Stimulated activated CD8-positive, alpha-beta memory T cell treated with anti-CD3 and anti-CD28 coated beads, Interleukin-15, amount 100 ng/mL, for 4 hours (primary cell): ENCODE measurements around the gene TIGIT.
"Not testable (repeated sequence)": the region's sequence is repeated elsewhere in the genome, so short reads cannot be mapped to it uniquely, and the experiment has no call there.

Experiments
- DNase-seq, 2 donors: peaks; one replicate each; pipeline ENCODE4 v3.0.0-alpha.2; 2020; ENCODE audit warnings: low read depth in 2 of 2

The TIGIT gene

DNA sequence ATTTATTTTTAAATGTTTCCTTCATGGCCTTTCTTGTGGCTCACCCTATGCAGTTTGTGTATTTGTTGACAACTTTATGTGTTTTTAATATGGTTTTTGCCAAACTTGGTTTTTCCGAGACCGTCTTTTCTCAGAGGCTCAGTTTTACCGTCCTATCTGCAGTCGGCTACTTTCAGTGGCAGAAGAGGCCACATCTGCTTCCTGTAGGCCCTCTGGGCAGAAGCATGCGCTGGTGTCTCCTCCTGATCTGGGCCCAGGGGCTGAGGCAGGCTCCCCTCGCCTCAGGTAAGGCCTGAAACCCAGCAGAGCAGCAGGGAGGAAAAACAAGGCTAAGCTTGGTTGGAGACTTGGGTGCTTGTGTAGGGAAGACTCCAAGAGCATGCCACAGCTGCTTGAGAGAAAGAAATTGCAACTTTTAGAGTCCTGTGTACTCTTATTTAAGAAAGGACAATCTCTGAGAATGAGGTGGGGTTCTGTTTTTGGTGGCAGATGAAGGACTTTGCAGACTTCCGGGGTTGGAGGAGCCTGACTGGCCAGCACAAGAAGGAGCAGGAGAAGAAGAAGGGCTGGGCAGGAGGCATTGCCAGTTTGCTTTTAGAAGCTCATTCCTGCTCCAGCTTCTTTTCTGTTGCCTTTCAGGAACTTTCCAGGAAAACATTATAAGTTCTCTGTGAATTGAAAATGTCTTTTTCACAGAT, at the start of gene TIGIT:
TSS of gene TIGIT (plus strand) at position 191 of the 698 bp plus-strand sequence. CDS start at position 225, 34 bp downstream.
- no peak for DNase-seq

DNA sequence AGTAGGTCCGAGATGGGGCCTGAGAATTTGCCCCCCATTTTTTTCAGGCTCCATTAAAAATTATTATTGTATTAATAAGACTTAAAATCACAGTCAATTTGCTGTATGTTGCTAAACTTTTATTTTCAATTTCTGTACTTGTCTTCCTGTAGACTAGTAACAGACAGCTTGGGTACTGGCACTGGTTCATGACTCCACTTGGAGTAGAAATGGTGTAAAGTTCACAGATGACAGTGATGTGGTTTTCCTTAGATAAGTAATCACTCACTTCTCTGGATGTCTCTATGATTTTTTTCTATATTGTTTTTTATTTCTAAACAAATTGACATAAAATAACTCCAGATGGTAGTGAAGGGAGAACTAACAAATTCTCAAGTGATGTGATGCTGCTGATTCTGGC, 40.9 kb upstream of the TIGIT start:
- DNase-seq = no peak

DNA sequence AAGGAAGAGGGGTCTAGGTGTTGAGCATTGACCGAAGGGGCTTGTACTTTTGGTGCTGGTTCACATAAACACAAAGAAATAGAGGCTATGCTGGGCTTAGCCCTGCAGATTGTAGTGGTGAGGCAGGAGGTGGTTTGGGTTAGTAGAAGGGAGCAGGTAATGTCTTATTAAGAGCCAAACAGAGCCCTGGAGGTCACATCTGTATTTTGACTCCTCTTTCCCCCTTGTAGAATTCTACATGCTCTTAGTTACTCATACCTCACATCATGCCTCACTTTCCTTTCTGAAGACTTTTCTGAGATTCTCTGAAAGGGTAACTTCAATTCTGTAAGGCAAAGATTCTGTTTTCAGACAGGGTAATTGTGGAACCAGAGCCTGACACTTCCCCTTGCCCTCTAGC, 40.3 kb upstream of the TIGIT start:
- DNase-seq = no peak

DNA sequence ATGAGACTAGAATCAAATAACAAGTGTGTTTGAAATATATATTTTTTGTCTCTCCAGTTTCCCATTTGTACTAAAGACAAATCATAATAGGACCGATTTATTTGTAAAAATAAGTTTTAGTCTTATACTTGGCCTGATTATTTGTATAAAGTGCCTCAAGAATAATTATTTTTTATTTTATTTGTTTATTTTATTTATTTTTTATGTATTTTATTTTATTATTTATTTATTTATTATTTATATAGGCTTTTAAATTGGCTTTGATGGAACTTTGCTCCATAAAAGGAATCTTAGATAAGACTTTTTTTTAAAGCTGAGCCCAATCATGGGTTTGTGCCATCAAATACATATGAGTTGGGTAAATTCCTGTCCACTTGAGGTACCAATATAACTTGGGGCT, 34.3 kb upstream of the TIGIT start:
- DNase-seq = no peak

DNA sequence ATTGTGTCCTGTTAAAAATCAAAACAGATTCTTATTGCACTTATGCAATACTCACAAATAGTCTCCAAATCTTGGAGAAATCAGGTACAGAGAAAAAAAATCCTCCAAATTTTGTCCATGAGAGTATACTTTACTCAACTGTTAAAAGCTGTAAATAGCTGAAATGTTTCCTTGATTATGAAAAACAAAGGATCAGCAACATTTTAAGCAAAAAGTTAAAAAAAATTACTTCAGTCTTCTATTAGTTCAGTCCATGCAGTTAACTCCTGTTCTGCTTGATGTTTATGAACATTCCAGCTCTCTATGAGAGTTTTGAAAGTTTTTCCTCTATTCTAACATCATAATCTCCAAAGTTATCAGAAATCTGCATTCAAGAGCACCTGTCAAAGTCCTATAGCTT, 33.7 kb upstream of the TIGIT start:
- DNase-seq = no peak

DNA sequence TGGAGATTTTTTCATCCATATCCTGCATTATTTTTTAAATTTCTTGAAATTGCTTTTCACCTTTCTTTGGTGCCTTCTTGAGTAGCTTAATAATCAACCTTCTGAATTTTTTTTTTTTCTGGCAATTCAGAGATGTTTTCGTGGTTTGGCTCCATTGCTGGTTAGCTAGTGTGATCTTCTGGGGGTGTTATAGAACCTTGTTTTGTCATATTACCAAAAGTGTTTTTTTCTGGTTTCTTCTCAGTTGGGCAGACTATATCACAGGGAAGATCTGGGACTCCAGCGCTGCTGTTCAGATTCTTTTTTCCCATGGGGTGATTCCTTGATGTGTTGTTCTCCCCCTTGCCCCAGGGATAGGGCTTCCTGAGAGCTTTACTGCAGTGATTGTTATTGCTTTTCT, 23.8 kb upstream of the TIGIT start:
- DNase-seq = no peak

DNA sequence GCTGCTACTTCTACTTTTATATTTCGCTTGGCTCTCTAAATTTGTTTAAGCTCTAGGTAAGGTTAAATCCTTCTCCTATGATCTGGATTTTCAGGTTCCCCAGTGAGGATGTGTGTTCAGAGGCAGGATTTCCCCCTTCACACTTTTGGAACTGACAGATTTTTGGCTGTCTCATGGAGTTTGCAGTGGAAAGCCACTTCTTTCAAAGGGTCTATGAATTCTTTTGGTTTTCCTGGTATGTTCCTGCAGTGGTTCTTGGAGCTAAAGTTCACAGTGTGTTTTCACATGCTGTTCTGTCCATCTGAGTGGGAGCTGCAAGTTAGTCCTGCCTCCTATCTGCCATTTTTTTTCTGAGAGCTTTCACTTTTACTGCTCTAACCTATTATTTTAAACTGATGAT, 21.6 kb upstream of the TIGIT start:
- no peak for DNase-seq

DNA sequence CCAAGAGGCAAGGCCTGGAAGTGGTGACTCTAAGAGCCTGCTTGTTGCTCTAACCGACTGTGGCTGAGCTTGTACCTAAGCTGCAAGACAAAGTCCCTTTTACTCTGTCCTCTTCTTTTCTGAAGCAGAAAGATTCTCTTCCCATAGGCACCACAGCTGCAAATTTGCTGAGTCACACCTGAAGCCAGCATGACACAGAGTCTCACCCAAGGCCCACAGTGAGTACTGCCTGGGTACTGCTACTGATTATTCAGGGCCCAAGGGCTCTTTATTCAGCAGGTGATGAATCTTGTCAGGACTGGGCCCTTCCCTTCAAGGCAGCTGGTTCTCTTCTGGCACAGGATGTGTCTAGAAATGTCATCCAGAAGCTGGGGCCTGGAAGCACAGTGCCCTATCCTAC, 18.9 kb upstream of the TIGIT start:
- DNase-seq = no peak

DNA sequence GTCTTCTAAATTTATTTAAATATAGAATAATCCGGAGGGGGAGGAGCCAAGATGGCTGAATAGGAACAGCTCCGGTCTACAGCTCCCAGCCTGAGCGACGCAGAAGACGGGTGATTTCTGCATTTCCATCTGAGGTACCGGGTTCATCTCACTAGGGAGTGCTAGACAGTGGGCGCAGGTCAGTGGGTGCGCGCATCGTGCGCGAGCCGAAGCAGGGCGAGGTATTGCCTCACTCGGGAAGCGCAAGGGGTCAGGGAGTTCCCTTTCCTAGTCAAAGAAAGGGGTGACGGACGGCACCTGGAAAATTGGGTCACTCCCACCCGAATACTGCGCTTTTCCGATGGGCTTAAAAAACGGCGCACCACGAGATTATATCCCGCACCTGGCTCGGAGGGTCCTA, 17.0 kb upstream of the TIGIT start:
- DNase-seq = not testable (repeated sequence)

DNA sequence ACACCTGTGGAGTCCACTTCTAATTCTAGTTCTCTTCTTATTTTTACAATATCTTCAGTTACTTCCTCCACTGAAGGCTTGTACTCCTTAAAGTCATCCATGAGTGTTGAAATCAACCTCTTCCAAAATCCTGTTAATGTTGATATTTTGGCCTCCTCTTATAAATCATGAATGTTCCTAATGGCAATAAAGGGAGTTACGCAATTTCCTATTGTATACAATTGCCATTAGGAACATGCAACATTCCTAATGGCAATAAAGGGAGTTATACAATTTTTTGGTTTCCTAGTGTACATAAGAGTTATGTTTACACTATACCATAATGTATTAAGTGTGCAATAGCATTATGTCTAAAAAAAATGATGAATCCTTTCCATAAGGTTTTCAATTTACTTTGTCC, 9.2 kb upstream of the TIGIT start:
- no peak for DNase-seq

DNA sequence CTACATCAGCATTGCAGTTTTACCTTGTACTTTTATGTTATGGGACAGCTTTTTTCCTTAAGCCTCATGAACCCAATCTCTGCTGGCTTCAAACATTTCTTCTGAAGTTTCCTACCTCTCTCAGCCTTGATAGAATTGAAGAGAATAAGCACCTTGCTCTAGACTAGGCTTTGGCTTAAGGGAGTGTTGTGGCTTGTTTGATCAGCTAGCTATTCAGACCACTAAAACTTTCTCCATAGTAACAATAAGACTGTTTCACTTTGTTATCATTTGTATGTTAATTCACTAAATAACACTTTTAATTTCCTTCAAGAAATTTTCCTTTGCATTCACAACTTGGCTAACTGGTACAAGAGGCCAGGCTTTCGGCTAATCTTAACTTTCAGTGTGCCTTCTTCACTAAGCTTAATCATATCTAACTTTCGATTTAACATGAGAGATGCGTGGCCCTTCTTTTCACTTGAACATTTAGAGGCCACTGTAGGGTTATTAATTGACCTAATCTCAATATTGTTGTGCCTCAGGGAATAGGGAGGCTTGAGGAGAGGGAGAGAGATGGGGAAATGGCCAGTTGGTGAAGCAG, 8.1 kb upstream of the TIGIT start:
- no peak for DNase-seq

DNA sequence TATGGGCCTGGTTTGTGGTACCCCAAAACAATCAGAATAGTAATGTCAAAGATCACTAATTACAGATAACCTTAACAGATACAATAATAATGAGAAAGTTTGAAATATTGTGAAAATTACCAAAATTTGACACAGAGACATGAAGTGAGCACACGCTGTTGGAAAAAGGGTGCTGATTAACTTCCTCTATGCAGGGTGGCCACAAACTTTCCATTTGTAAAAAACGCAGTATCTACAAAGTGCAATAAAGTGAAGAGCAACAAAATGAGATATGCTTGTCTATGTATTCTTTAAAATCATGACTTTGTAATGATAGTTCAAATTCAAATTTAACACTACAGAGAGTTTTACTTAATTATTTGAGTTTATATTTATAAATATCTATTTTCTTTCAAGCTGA, 7.6 kb upstream of the TIGIT start:
- no peak for DNase-seq

DNA sequence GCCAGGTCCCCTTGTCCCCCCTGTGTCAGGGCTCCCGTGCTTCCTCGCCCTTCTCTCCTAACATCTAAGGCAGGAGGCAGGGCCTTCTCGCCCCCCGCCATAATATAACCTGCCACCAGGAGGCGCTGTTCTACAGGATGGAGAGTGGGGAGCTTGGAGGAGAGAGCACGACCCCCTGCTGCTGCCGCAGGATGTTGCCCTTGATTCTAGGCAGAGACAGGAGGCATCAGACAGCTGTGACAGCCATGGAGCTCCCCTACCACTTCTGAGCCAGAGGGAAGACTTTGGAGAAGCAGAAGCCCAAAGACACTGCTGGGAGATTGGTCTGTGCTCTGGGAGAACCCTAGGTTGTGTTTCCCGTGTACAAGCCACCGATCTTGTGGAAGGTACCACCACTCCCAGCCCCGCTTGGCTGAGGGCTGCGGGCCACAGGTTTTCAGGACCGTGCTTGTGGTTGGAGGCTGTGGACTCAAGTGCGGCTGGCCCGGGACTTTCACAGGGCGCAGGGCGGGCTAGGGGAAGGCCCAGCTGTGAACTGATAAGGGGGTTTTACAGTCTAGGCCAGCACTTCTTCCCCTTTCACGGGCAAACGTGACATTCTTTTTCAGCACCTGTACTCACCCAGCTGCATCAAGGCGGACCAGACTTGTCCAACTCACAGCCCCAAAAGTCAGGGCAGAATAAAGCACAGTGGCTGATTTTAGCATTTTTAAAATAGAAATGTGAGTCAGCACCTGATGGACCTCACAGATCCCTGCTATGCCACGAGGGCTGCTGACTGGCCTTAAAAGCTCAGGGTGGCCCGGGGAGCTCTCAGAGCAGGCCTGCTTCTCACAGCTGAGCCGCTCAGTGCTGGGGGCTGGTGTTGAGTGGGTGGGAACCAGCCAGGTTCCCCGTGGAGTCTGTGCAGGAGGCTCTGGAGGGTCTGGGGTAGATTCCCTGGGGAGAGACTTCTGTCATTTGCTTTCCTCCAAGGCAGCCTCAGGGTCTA, 2.6 kb upstream of the TIGIT start:
- DNase-seq = peak; percentile 72 to 84

DNA sequence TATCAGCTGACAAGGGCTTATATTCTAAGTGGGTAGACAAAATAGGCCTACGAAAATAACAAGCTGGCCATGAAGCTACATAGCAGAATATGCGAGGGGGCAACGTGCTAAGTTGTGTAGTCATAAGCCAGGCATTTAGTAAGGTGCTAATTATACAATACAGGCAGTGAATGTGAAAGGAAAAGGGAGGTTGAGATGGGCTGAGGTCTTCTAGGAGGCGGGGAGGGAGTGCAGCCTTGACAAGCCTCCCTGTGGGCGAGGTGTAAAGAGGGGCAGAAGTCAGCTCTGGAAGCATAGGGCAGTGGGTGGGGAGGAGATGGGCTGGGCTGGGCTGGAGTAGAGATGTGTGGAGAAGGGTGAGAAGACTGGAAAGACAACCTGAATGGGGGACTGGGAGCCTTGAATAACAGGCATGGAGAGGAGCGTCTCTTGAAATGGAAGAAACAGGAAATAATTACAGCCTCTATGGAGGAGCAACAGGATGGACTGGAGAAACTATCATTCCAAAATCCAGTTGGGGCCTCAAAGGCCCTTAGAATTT, 1.2 kb downstream of the TIGIT start:
- peak; percentile 31 to 35 for DNase-seq

DNA sequence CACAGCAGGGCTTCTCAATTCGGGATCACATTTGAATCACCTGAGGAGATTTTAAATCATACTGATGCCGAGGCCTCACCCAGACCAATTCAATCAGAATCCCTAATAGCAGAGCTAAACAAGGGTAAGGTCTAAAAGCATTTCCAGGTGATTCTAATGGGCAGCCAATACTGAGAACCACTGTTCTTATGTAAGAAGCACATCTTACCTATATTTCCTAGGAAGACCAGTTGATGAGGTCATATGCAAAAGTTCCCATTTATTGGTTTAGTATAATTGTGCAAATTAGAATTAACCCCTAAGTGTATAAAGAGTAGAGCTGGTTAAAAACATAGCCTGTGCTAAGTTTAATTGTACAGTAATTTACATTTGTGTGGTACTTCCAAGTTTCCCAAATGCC, 2.1 kb downstream of the TIGIT start:
- no peak for DNase-seq

DNA sequence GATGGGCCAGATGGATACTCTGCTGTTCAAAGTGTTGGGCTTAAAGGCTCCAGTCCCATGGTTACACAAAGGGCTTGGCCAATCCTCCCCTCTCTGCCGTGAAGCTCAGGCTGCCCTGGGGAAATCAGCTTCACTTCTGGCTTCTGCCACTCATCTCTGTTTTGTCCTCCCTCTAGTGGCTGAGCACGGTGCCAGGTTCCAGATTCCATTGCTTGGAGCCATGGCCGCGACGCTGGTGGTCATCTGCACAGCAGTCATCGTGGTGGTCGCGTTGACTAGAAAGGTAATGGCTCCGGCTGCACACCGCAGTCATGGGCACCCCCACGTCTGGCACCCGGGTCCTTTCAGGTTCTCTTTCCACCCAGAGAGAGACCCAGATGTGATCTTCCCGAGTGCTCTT, 5.6 kb downstream of the TIGIT start:
- DNase-seq = no peak

DNA sequence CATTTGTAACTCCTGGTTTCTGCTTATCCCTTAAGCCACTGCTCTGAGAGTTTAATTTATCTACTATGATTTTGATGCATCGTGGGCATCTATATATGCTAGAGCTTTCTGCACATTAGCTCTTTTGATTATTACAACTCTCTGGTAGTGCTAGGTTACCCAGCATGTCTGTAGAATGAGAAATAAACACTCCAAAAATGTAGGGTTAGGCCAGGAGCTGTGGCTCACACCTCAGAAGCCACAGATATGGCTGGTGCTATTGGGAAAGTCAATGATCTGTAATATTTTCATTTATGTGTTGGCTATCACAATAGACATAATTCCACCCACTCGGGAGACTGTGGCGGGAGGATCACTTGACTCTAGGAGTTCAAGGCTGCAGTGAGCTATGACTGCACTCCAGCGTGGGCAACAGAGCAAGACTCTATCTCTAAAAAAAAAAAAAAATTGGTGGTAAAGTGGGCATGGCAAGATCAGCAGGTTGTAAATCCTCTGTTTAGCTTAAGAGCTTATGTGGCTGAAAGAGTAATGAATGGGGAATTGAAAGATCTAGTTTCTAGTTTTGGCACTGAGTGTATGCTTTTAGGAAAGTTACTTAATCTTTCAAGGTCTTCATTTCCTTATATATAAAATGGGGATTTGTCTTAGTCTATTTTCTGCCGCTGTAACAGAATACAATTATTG, 6.3 kb downstream of the TIGIT start:
- no peak for DNase-seq

DNA sequence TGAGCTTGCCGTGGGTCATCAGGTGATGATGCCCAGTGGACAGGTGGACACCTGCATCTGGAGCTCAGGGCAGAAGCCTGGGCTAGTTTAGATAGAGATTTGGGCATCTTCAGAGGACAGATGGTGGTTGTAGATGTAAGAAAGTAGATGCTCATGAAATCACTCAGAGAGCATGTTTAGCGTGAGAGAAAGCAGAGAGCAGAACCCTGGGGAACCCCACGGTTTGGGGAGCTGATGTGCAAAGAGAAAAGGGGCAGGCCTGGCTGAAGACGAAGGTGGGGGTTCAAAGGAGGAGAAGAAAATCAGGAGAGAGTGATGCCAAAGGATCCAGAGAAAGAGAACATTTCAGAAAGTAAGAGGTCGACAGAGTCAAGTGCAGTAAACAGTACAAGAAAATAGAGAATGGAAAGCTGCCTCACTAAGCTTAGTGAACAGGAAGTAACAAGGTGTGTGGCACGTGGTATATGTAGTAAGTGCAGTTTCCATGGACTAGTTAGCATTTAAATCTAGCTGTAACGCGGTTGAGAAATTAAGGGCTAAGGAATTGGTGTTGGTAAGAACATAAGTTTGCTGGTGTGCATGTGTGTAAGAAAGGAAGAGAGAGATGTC, 13.5 kb downstream of the TIGIT start:
- DNase-seq = no peak

DNA sequence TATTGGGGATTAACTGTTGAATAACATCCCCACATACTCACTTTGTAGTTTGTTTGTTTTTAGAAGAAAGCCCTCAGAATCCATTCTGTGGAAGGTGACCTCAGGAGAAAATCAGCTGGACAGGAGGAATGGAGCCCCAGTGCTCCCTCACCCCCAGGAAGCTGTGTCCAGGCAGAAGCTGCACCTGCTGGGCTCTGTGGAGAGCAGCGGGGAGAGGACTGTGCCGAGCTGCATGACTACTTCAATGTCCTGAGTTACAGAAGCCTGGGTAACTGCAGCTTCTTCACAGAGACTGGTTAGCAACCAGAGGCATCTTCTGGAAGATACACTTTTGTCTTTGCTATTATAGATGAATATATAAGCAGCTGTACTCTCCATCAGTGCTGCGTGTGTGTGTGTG, 14.0 kb downstream of the TIGIT start:
- DNase-seq = no peak

DNA sequence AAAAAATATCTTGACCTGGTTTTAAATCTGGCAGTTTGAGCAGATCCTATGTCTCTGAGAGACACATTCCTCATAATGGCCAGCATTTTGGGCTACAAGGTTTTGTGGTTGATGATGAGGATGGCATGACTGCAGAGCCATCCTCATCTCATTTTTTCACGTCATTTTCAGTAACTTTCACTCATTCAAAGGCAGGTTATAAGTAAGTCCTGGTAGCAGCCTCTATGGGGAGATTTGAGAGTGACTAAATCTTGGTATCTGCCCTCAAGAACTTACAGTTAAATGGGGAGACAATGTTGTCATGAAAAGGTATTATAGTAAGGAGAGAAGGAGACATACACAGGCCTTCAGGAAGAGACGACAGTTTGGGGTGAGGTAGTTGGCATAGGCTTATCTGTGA, 14.5 kb downstream of the TIGIT start:
- DNase-seq = no peak

DNA sequence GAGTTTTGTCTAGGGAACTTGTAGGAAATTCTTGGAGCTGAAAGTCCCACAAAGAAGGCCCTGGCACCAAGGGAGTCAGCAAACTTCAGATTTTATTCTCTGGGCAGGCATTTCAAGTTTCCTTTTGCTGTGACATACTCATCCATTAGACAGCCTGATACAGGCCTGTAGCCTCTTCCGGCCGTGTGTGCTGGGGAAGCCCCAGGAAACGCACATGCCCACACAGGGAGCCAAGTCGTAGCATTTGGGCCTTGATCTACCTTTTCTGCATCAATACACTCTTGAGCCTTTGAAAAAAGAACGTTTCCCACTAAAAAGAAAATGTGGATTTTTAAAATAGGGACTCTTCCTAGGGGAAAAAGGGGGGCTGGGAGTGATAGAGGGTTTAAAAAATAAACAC, 15.0 kb downstream of the TIGIT start:
- DNase-seq = peak in 1 of 2 donors; percentile 53
